Measurements from ENCODE around the gene GDPD1. TPM values are rescaled to one million over a fixed set of nuclear protein-coding genes. Genes with fewer than 3 reads are reported as not detected.

GDPD1 gene
- total RNA-seq, 6 experiments from 2014 or later = 0.71 to 5.8 (median 1.2) TPM

DNA sequence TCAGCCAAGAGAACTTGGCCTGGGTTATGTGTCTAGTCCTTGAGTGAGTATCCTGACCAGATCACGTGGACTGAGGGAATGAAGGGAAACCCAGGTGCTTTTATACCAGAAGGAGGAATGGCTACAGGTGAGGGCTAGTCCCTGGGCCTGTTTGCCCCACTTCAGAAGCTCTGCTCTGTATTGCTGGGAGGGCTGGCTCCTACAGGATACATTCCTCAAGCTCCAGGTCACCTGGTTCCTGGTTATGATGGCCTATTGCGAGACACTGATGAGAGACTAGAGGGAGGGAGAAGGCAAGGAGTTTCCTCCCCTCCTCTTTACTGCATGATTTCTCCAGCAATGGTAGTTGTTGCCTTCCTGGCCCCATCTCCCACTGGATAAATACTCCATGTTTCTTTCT is 29.5 kb upstream of the GDPD1 start:
- no peak for ATAC-seq
- Histone ChIP-seq H3K9me3 (no peaks in the 10 kb centered on the region), H3K27me3 (no peaks in the 10 kb centered on the region), H3K4me3 (no peak overlapping the region), H3K27ac (no peak overlapping the region), H3K4me1 (no peaks in the 10 kb centered on the region), H3K36me3 (no peaks in the 10 kb centered on the region)
- intact Hi-C loops (cut with DNase I) = no loop called here
- DNase-seq = no peak
- 90% methylated on average over 2 of the region's 2 CpGs for WGBS (ENCODE audit: insufficient coverage, low coverage, low lambda C conversion rate, missing lambda C conversion rate)
- no peak for TF ChIP-seq POLR2A (IDR thresholded peaks at IDR 0.05)
- TF ChIP-seq, protein P1, sequence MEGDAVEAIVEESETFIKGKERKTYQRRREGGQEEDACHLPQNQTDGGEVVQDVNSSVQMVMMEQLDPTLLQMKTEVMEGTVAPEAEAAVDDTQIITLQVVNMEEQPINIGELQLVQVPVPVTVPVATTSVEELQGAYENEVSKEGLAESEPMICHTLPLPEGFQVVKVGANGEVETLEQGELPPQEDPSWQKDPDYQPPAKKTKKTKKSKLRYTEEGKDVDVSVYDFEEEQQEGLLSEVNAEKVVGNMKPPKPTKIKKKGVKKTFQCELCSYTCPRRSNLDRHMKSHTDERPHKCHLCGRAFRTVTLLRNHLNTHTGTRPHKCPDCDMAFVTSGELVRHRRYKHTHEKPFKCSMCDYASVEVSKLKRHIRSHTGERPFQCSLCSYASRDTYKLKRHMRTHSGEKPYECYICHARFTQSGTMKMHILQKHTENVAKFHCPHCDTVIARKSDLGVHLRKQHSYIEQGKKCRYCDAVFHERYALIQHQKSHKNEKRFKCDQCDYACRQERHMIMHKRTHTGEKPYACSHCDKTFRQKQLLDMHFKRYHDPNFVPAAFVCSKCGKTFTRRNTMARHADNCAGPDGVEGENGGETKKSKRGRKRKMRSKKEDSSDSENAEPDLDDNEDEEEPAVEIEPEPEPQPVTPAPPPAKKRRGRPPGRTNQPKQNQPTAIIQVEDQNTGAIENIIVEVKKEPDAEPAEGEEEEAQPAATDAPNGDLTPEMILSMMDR (IDR thresholded peaks at IDR 0.05) = no peak

DNA sequence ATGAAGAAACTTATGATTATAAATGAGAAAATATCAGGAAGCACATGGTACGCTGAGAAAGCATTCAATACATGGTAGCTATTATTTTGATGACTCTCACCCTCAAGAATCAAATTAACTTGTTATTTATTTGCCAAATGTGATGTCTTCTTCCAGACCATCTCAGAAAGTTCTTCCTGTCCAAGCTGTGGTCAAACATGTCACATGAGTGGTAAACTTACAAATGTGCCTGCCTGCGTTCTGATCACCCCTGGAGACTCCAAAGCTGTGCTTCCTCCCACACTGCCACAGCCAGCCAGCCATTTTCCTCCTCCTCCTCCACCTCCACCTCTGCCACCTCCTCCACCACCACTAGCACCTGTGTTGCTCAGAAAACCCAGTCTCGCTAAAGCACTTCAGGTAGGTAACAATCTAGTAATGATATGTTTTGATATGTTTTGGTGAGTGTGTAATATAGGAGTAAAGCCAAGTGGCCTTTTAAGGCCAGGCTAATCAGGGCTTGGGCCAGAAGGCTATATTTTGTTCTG is 26.9 kb upstream of the GDPD1 start:
- H3K36me3 ChIP-seq = no peaks in the 10 kb centered on the region
- TF ChIP-seq, protein P1 (IDR thresholded peaks at IDR 0.05) = no peak
- TF ChIP-seq POLR2A (IDR thresholded peaks at IDR 0.05) = no peak
- DNase-seq = no peak
- WGBS (ENCODE audit: insufficient coverage, low coverage, low lambda C conversion rate, missing lambda C conversion rate) = 88% methylated on average over 3 of the region's 3 CpGs
- no peak overlapping the region for H3K4me3 ChIP-seq
- intact Hi-C loops (cut with DNase I) = no loop called here
- H3K27ac ChIP-seq = no peak overlapping the region
- no peaks in the 10 kb centered on the region for H3K9me3 ChIP-seq
- ATAC-seq = no peak
- H3K4me1 ChIP-seq = no peaks in the 10 kb centered on the region
- H3K27me3 ChIP-seq = no peaks in the 10 kb centered on the region

DNA sequence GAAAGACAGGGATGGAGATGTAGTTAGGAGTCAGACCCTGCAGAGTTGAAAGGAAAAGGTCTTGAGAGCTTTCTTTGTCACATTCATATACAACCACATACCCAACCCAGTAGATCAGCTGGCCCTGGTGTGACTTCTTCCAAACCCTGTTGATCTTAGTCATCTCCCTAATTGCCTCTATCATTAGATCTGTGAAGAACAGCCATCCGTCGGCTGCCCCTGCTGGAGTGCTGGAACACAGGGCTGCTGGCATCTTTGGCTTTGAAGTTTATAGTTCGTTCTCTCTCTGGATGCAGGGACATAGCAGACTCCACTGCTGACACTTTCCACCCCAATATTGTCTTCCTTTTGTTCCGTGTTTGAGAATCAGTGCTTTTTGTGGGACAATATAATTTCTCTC is 20.9 kb upstream of the GDPD1 start:
- intact Hi-C loops (cut with DNase I) = no loop called here
- Histone ChIP-seq H3K4me3 (no peak overlapping the region), H3K27me3 (no peaks in the 10 kb centered on the region), H3K27ac (no peak overlapping the region), H3K9me3 (no peaks in the 10 kb centered on the region), H3K36me3 (no peaks in the 10 kb centered on the region), H3K4me1 (no peaks in the 10 kb centered on the region)
- ATAC-seq (no peak), DNase-seq (no peak)
- TF ChIP-seq, protein P1 (IDR thresholded peaks at IDR 0.05) = no peak
- TF ChIP-seq POLR2A (IDR thresholded peaks at IDR 0.05) = no peak
- 100% methylated on average over 4 of the region's 4 CpGs for WGBS (ENCODE audit: insufficient coverage, low coverage, low lambda C conversion rate, missing lambda C conversion rate)

DNA sequence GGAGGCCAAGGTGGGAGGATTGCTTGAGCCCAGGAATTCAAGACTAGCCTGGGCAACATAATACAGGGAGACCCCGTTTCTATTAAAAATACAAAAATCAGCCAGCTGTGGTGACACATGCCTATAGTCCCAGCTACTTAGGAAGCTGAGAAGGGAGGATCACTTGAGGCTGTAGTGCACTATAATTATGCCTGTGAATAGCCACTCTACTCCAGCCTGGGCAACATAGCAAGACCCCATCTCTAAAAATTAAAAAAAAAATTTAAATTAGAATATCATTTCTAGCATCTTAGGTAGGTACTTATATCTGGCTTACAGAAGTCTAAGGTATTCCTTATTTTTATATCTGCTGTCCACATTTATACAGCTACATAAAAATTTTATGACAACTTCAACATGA is 18.0 kb upstream of the GDPD1 start:
- no peaks in the 10 kb centered on the region for H3K27me3 ChIP-seq
- intact Hi-C loops (cut with DNase I) = no loop called here
- no peak for TF ChIP-seq POLR2A (IDR thresholded peaks at IDR 0.05)
- TF ChIP-seq, protein P1 (IDR thresholded peaks at IDR 0.05) = no peak
- ATAC-seq = no peak
- no peaks in the 10 kb centered on the region for H3K4me1 ChIP-seq
- no peak overlapping the region for H3K4me3 ChIP-seq
- H3K9me3 ChIP-seq = no peaks in the 10 kb centered on the region
- H3K27ac ChIP-seq = no peak overlapping the region
- WGBS (ENCODE audit: insufficient coverage, low coverage, low lambda C conversion rate, missing lambda C conversion rate) = no CpG with 5 or more reads among the region's 1 CpG
- no peak for DNase-seq
- no peaks in the 10 kb centered on the region for H3K36me3 ChIP-seq

DNA sequence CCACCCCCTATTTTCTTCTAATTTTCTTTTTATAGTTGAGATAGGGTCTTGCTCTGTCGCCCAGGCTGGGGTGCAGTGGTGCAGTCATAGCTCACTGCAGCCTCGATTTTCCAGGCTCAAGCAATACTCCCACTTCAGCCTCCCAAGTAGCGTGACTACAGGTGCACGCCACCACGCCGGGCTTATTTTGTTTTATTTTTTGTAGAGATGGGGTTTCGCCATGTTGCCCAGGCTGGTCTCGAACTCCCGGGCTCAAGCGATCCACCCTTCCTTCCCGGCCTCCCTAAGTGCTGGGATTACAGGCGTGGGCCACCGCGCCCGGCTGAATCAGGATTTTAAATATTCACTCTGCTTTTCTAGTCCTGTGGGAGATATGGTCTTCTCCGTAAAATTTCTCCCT is 941 bp upstream of the GDPD1 start:
- 88% methylated on average over 16 of the region's 16 CpGs for WGBS (ENCODE audit: insufficient coverage, low coverage, low lambda C conversion rate, missing lambda C conversion rate)
- TF ChIP-seq, protein P1 (IDR thresholded peaks at IDR 0.05) = no peak
- no peak for TF ChIP-seq POLR2A (IDR thresholded peaks at IDR 0.05)
- Histone ChIP-seq H3K9me3 (no peaks in the 10 kb centered on the region), H3K4me3 (no peak overlapping the region), H3K4me1 (no peaks in the 10 kb centered on the region), H3K27me3 (no peaks in the 10 kb centered on the region), H3K27ac (no peak overlapping the region), H3K36me3 (peaks cover 0 to 6% (median 0%) of the 10 kb centered on the region in 4 donors)
- DNase-seq (no peak), ATAC-seq (no peak)
- intact Hi-C loops (cut with DNase I) = no loop called here
